Peyer's patch (tissue), 4 donors: ENCODE measurements around the gene PARP11.

ENCODE experiments used
- CTCF ChIP-seq, 6 experiments: fragments of 450-650 bp in 4 of 6; fragments of 200-600 bp in 2 of 6; sonication (generic) in 1 of 6; IDR thresholded peaks; one replicate each; pipeline ENCODE4 v1.5.1; 2017 to 2019; ENCODE audit warnings: antibody characterized with exemption in 6 of 6, mild to moderate bottlenecking in 3 of 6, moderate library complexity in 1 of 6
- POLR2A ChIP-seq, 2 donors: fragments of 450-650 bp; IDR thresholded peaks; one replicate each; pipeline ENCODE4 v1.5.1; 2017; ENCODE audit warnings: antibody characterized with exemption in 2 of 2, mild to moderate bottlenecking in 2 of 2, moderate library complexity in 2 of 2

DNA sequence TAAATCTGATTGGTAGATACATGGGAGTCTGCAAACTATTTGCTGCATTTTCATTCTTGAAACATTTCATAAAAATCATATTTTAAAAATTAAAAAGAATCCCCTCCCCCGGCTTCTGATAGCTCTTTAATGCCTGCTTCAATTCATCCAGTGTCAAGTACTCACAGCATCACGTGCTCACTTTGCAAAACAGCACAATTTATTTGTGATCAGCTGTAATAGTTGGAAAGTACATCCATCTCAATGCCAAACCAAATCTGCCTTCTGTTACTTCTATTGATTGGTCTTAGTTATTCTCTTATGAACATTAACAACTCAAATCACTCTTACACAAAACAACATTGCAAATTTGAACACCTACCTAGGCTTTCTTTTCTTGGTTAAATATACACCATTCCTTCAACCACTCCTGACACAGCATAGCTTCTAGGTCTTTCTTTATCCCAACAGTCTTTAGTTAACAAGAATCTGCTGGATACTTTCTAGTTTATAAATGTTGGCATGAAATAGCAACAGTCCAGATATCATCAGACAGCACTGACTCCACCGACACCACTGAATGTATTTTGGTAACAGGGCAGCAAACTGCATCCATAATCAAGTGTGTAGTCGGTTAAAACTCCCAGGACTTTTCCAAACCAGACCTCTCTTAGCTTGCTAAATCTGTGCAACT is 58.0 kb downstream of the PARP11 start:
- TF ChIP-seq CTCF (IDR thresholded peaks at IDR 0.05), result no peak
- no peak for TF ChIP-seq POLR2A (IDR thresholded peaks at IDR 0.05)
